Endothelial cell of umbilical vein (primary cell): ENCODE data around the gene SV2C. TPM values are rescaled to one million over a fixed set of nuclear protein-coding genes. Genes with fewer than 3 reads are reported as not detected.

Experiments used
- BruUV-seq: library from RNA; stranded (reverse); fragments of 400-500 nt; replicated peaks from 2 replicates; lab custom pipeline; 2021; lab: Mats Ljungman, UMichigan
- CTCF ChIA-PET: fragments of 300-600, 350-600 bp; sonication (Branson Sonifier 250); formaldehyde crosslinking; loops from one replicate; lab custom pipeline; 2021; ENCODE audit warnings: antibody characterized with exemption, inconsistent platforms; lab: Charles Lee
- POLR2A ChIA-PET: fragments of 300-600, 350-600 bp; sonication (Branson Sonifier 250); formaldehyde crosslinking; loops from one replicate; lab custom pipeline; 2021; ENCODE audit warnings: antibody characterized with exemption, inconsistent platforms; lab: Charles Lee
- DNase-seq: peaks from one replicate; pipeline ENCODE4 v3.0.0-alpha.2; 2011; ENCODE audit warnings: low read depth, low spot score
- FAIRE-seq: peaks from 2 replicates; lab custom pipeline; 2011; peaks lifted over from hg19 to GRCh38; lab: Jason Lieb, UNC
- H2AFZ ChIP-seq: 2 replicates; pipeline ENCODE4 v1.6.0; 2012; ENCODE audit warnings: low read depth, low read length, control low read depth, inconsistent platforms
- H3K27ac ChIP-seq: 2 replicates; pipeline ENCODE4 v1.5.1; 2011; ENCODE audit warnings: low read depth, mild to moderate bottlenecking, control low read depth, low read length, moderate library complexity; ENCODE audit not compliant: insufficient read depth
- H3K27me3 ChIP-seq, 2 experiments: 2 replicates each; pipeline versions ENCODE4 v1.6.0 to v1.6.1; 2011; ENCODE audit warnings: low read length in 2 of 2, mixed read lengths in 1 of 2; ENCODE audit not compliant: control insufficient read depth in 2 of 2, insufficient read depth in 2 of 2
- H3K36me3 ChIP-seq, 2 experiments: 2 replicates in 1 of 2; 3 replicates in 1 of 2; pipeline ENCODE4 v1.5.1; 2011; ENCODE audit warnings: low read length in 2 of 2, mild to moderate bottlenecking in 1 of 2, moderate library complexity in 1 of 2; ENCODE audit not compliant: control insufficient read depth in 2 of 2, insufficient read depth in 2 of 2; ENCODE audit errors: extremely low read depth in 1 of 2
- H3K4me1 ChIP-seq: 3 replicates; pipeline ENCODE4 v1.5.1; 2011; ENCODE audit warnings: mild to moderate bottlenecking, low read length; ENCODE audit not compliant: control insufficient read depth, insufficient read depth; ENCODE audit errors: extremely low read depth
- H3K4me2 ChIP-seq: 2 replicates; pipeline ENCODE4 v1.6.1; 2011; ENCODE audit warnings: low read length, control low read depth, mixed read lengths; ENCODE audit not compliant: insufficient read depth
- H3K4me3 ChIP-seq, 3 experiments: fragments of 200-600 bp in 1 of 3; sonication (generic), shearing (Covaris generic) in 1 of 3; replicated peaks in 1 of 3; 2 replicates each; pipeline ENCODE4 v1.5.1; 2011 to 2016; ENCODE audit warnings: control low read depth in 3 of 3, low read length in 3 of 3, mild to moderate bottlenecking in 2 of 3, inconsistent platforms in 1 of 3, low read depth in 1 of 3, moderate library complexity in 1 of 3; ENCODE audit not compliant: insufficient read depth in 1 of 3
- H3K79me2 ChIP-seq: 2 replicates; pipeline ENCODE4 v1.6.0; 2012; ENCODE audit warnings: low read length, inconsistent platforms; ENCODE audit not compliant: control insufficient read depth, insufficient read depth
- H3K9ac ChIP-seq: replicated peaks from 2 replicates; pipeline ENCODE3; 2011; ENCODE audit warnings: low read length, control low read depth; ENCODE audit not compliant: insufficient read depth; ENCODE audit errors: extremely low read depth
- H3K9me1 ChIP-seq: replicated peaks from 3 replicates; pipeline ENCODE4 v1.6.0; 2011; ENCODE audit warnings: mild to moderate bottlenecking, low read length; ENCODE audit not compliant: control insufficient read depth, insufficient read depth; ENCODE audit errors: extremely low read depth
- H3K9me3 ChIP-seq: replicated peaks from 2 replicates; pipeline ENCODE4 v1.5.1; 2012; ENCODE audit warnings: low read length, inconsistent platforms; ENCODE audit not compliant: control insufficient read depth, insufficient read depth
- H4K20me1 ChIP-seq: replicated peaks from 2 replicates; pipeline ENCODE3; 2011; ENCODE audit warnings: mild to moderate bottlenecking, low read length; ENCODE audit not compliant: control insufficient read depth, insufficient read depth; ENCODE audit errors: extremely low read depth
- CTCF ChIP-seq, 2 donors: IDR thresholded peaks; 1 replicate in 1 of 2; 2 replicates in 1 of 2; pipeline ENCODE4 v1.5.1; 2011; ENCODE audit warnings: low read length in 2 of 2, mild to moderate bottlenecking in 2 of 2, moderate library complexity in 2 of 2, control low read depth in 1 of 2, inconsistent platforms in 1 of 2, low read depth in 1 of 2; ENCODE audit not compliant: insufficient read depth in 1 of 2; ENCODE audit errors: extremely low read depth in 1 of 2
- EZH2 ChIP-seq: IDR thresholded peaks from 2 replicates; pipeline ENCODE4 v1.6.1; 2012; ENCODE audit warnings: borderline replicate concordance, low read depth, mild to moderate bottlenecking, moderate library complexity, low read length, inconsistent platforms; ENCODE audit not compliant: severe bottlenecking
- FOS ChIP-seq: IDR thresholded peaks from 2 replicates; pipeline ENCODE4 v1.6.1; 2011; ENCODE audit warnings: mild to moderate bottlenecking, low read length, moderate library complexity, borderline replicate concordance; ENCODE audit not compliant: insufficient read depth
- GATA2 ChIP-seq: IDR thresholded peaks from 2 replicates; pipeline ENCODE4 v1.7.0; 2011; ENCODE audit warnings: low read depth, mild to moderate bottlenecking, moderate library complexity, mixed read lengths, low read length; ENCODE audit not compliant: insufficient read length, insufficient read depth
- JUN ChIP-seq: IDR thresholded peaks from 2 replicates; pipeline ENCODE4 v1.6.1; 2011; ENCODE audit warnings: borderline replicate concordance, low read depth; ENCODE audit not compliant: insufficient read length, insufficient read depth
- MYC ChIP-seq: IDR thresholded peaks from one replicate; pipeline ENCODE4 v1.6.1; 2011; ENCODE audit warnings: mild to moderate bottlenecking, low read depth, low read length
- POLR2A ChIP-seq: IDR thresholded peaks from 2 replicates; pipeline ENCODE4 v1.6.1; 2012; ENCODE audit warnings: low read depth, mild to moderate bottlenecking, control low read depth, low read length
- POLR2AphosphoS5 ChIP-seq: IDR thresholded peaks from 2 replicates; pipeline ENCODE4 v1.6.1; 2012; ENCODE audit warnings: low read depth, mild to moderate bottlenecking, control low read depth, low read length, moderate library complexity; ENCODE audit not compliant: insufficient read depth
- dilution Hi-C: fragments of 300-500 bp; cut with MboI; formaldehyde crosslinking; loops from one replicate; pipeline ENCODE4 v1.15.0; 2019; ENCODE audit warnings: low sequenced_read_pairs; ENCODE audit not compliant: extremely low pct_ligation_motif_present
- intact Hi-C: fragments of 100-400 bp; cut with micrococcal nuclease; formaldehyde crosslinking; loops from one replicate; pipeline ENCODE4 v1.10.0; 2022
- polyA plus RNA-seq, 4 experiments: library from polyadenylated mRNA; depleted of rRNA in 3 of 4; stranded (reverse) in 3 of 4; unstranded in 1 of 4; fragments of >200 nt; gene quantifications; 2 replicates each; pipeline versions ENCODE4 v1.2.1 to v1.2.3, GENCODE V29; 2011 to 2012; ENCODE audit warnings: missing spikeins in 1 of 4
- total RNA-seq: library from RNA; stranded (reverse); gene quantifications from 2 replicates; pipeline ENCODE4 v1.2.3, GENCODE V29; 2021
- TF ChIP-seq, protein P1 (sequence below): IDR thresholded peaks from 2 replicates; pipeline ENCODE4 v1.6.1; 2011; ENCODE audit not compliant: insufficient read depth, insufficient read length

SV2C gene
- total and polyA plus RNA-seq, 2 donors (not counting 3 experiments of a cell fraction or from before 2014, with no cell fraction given) = not detected

GRCh38 chr5:76221311-76221710, 138.1 kb downstream of the SV2C start:
- intact Hi-C loops = no loop called here

More at GRCh38 chr5:76221311-76221710, 138.1 kb downstream of the SV2C start:
- H3K27me3 ChIP-seq = no peaks in the 10 kb centered on the region
- TF ChIP-seq FOS (no peak), JUN (no peak), EZH2 (no peak), CTCF (IDR thresholded peaks at IDR 0.05; ENCODE audit: extremely low read depth in 1 of 2, insufficient read depth in 1 of 2, low read depth in 1 of 2, low read length in 2 of 2) (no peak), POLR2A (no peak), POLR2AphosphoS5 (no peak), GATA2 (no peak), MYC (no peak)
- TF ChIP-seq, protein P1, sequence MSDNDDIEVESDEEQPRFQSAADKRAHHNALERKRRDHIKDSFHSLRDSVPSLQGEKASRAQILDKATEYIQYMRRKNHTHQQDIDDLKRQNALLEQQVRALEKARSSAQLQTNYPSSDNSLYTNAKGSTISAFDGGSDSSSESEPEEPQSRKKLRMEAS = no peak
- no peaks in the 10 kb centered on the region for H3K9me3 ChIP-seq
- H3K27ac ChIP-seq = no peak overlapping the region
- CTCF ChIA-PET = no interaction called here
- no TSS peak for BruUV-seq
- no peak overlapping the region for H3K9ac ChIP-seq
- no peaks in the 10 kb centered on the region for H3K36me3 ChIP-seq
- H3K4me2 ChIP-seq = no peak overlapping the region
- DNase-seq = no peak
- dilution Hi-C loops = no loop called here
- POLR2A ChIA-PET = no interaction called here
- FAIRE-seq = no peak
- no peaks in the 10 kb centered on the region for H3K4me1 ChIP-seq
- no peak overlapping the region for H2AFZ ChIP-seq
- no peaks in the 10 kb centered on the region for H3K9me1 ChIP-seq
- H3K79me2 ChIP-seq = no peaks in the 10 kb centered on the region
- H4K20me1 ChIP-seq = no peaks in the 10 kb centered on the region
- H3K4me3 ChIP-seq = no peak overlapping the region
